ENCODE results near the gene RBMS1. TPM values are rescaled to one million over a fixed set of nuclear protein-coding genes. Genes with fewer than 3 reads are reported as not detected.

The RBMS1 gene
- total and polyA plus RNA-seq, 2 donors (not counting 1 experiment from before 2014, with no cell fraction given) = 18.0 to 36.7 TPM

DNA sequence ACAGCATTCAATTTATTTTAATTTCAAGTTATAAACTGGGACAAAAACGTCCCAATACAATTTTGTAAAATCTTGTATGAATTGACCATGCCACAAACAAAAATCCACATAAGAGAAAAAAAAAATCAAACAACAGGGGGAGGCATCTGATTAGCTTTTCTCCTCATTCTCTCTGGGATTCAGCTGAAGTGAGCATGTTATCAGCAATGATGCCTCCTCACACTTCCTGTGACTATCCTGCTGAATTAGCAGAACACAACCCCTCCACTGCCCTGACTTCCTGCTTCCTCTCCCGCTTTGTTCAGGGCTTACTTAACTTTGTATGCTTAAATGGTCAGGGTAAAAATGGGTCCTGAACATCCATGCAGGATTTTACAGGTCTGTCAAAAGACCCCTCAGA is 161.3 kb downstream of the RBMS1 start:
- TF ChIP-seq, protein P1, sequence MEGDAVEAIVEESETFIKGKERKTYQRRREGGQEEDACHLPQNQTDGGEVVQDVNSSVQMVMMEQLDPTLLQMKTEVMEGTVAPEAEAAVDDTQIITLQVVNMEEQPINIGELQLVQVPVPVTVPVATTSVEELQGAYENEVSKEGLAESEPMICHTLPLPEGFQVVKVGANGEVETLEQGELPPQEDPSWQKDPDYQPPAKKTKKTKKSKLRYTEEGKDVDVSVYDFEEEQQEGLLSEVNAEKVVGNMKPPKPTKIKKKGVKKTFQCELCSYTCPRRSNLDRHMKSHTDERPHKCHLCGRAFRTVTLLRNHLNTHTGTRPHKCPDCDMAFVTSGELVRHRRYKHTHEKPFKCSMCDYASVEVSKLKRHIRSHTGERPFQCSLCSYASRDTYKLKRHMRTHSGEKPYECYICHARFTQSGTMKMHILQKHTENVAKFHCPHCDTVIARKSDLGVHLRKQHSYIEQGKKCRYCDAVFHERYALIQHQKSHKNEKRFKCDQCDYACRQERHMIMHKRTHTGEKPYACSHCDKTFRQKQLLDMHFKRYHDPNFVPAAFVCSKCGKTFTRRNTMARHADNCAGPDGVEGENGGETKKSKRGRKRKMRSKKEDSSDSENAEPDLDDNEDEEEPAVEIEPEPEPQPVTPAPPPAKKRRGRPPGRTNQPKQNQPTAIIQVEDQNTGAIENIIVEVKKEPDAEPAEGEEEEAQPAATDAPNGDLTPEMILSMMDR (IDR thresholded peaks at IDR 0.05) = no peak
- no peak for TF ChIP-seq EZH2 (IDR thresholded peaks at IDR 0.05; ENCODE audit: borderline replicate concordance, insufficient read depth, low read depth, low read length, poor library complexity, severe bottlenecking)
- peaks cover 27% of the 10 kb centered on the region for H4K20me1 ChIP-seq (ENCODE audit: control insufficient read depth, insufficient read depth, low read length, poor library complexity, severe bottlenecking)
- no peaks in the 10 kb centered on the region for H3K9me3 ChIP-seq (ENCODE audit: control extremely low read depth in 1 of 3, control insufficient read depth in 2 of 3, insufficient read depth in 1 of 3, low read length in 2 of 3)
- H3K36me3 ChIP-seq (replicated peaks in 1 of 2; ENCODE audit: control extremely low read depth in 1 of 2, control insufficient read depth in 1 of 2, extremely low read depth in 1 of 2, insufficient read depth in 2 of 2, low read length in 1 of 2) = peaks cover 0 to 4% of the 10 kb centered on the region in 2 experiments
- Mint-ChIP-seq H3K27ac (no peak overlapping the region), H3K4me3 (no peak overlapping the region), H3K4me1 (peaks cover 50% of the 10 kb centered on the region), H3K9me3 (ENCODE audit: insufficient read depth) (no peaks in the 10 kb centered on the region), H3K27me3 (no peaks in the 10 kb centered on the region)
- no peaks in the 10 kb centered on the region for H3K27me3 ChIP-seq (replicated peaks in 1 of 4; ENCODE audit: control extremely low read depth in 1 of 4, control insufficient read depth in 3 of 4, insufficient read depth in 4 of 4, low read length in 3 of 4)
- ATAC-seq (ENCODE audit: low read depth) (no peak), DNase-seq (no peak)
- H3K79me2 ChIP-seq (ENCODE audit: control insufficient read depth, insufficient read depth, low read length) = peaks cover 31% of the 10 kb centered on the region
- no peak overlapping the region for H3K4me3 ChIP-seq (ENCODE audit: control extremely low read depth in 1 of 5, extremely low read depth in 1 of 5, insufficient read depth in 1 of 5, low read depth in 2 of 5, low read length in 4 of 5)
- H2AFZ ChIP-seq (ENCODE audit: insufficient read depth, low read depth, low read length, poor library complexity, severe bottlenecking) = no peak overlapping the region
- H3K4me1 ChIP-seq (ENCODE audit: control insufficient read depth in 2 of 2, insufficient read depth in 2 of 2, low read length in 2 of 2) = peaks cover 4 to 8% of the 10 kb centered on the region in 2 donors
- CTCF ChIA-PET = interaction anchor here (1.2 to 5.8 kb wide), 3 partner anchors 9 to 638 kb away, joined by 3 to 40 read pairs (median 14); no protein-coding TSS in a partner anchor
- H3K27ac ChIP-seq (ENCODE audit: low read length in 2 of 2) = no peak overlapping the region
- POLR2A ChIA-PET = no interaction called here
- H3K4me2 ChIP-seq (replicated peaks; ENCODE audit: low read depth, low read length, poor library complexity, severe bottlenecking) = no peak overlapping the region
- H3K9ac ChIP-seq (ENCODE audit: low read length) = no peak overlapping the region
- WGBS (ENCODE audit: insufficient coverage) = no CpG with 5 or more reads among the region's 2 CpGs
- intact Hi-C loops (cut with micrococcal nuclease) = no loop called here

DNA sequence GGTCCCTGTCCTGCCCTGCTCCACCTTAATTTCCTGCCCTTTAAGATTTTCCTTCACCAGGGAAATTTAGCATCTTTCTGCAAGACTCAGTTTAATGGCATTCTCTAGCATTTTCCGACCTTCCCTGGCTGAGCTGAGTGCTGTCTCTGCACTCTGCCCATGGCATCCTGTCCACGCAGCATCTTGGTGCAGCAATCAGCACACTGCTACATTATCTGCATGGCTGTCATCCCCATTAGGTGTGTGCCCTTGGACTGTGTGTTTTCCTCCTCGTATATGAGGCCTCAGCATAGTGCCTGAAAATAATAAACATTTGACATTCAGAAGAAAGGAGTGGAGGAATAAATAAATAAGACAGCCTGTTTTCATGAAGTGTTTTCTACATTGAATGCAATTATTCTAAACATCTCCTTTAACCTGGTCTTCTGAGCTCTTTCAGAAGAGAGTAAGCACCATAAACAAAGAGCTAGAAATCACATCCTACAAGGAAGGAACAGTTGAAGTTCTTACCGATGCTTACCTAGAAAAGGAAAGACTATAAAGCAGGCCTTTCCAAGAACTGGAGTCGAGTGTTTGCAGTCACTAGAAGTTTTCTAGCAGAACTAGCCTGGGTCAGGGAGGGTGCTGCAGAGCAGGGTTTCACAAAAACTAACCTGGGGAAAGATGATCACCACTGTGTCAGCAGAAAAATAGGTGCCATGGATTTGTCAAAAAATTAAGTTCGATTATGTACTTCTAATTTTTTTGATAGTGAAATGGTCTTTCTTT is 162.2 kb downstream of the RBMS1 start:
- H3K4me2 ChIP-seq (replicated peaks; ENCODE audit: low read depth, low read length, poor library complexity, severe bottlenecking) = no peak overlapping the region
- ChIA-PET POLR2A (no interaction called here), CTCF (interaction anchor here (1.0 to 3.8 kb wide), 3 partner anchors 22 to 663 kb away, joined by 3 to 14 read pairs (median 5); no protein-coding TSS in a partner anchor)
- peaks cover 21% of the 10 kb centered on the region for H4K20me1 ChIP-seq (ENCODE audit: control insufficient read depth, insufficient read depth, low read length, poor library complexity, severe bottlenecking)
- no peak overlapping the region for H3K27ac ChIP-seq (ENCODE audit: low read length in 2 of 2)
- intact Hi-C loops (cut with micrococcal nuclease) = no loop called here
- Mint-ChIP-seq H3K9me3 (ENCODE audit: insufficient read depth) (no peaks in the 10 kb centered on the region), H3K27me3 (no peaks in the 10 kb centered on the region), H3K4me1 (peaks cover 54% of the 10 kb centered on the region), H3K27ac (no peak overlapping the region), H3K4me3 (no peak overlapping the region)
- TF ChIP-seq, protein P1 (IDR thresholded peaks at IDR 0.05) = no peak
- no peak for TF ChIP-seq EZH2 (IDR thresholded peaks at IDR 0.05; ENCODE audit: borderline replicate concordance, insufficient read depth, low read depth, low read length, poor library complexity, severe bottlenecking)
- H3K4me1 ChIP-seq (ENCODE audit: control insufficient read depth in 2 of 2, insufficient read depth in 2 of 2, low read length in 2 of 2) = peaks cover 4 to 8% of the 10 kb centered on the region in 2 donors
- no peak overlapping the region for H3K4me3 ChIP-seq (ENCODE audit: control extremely low read depth in 1 of 5, extremely low read depth in 1 of 5, insufficient read depth in 1 of 5, low read depth in 2 of 5, low read length in 4 of 5)
- H3K36me3 ChIP-seq (replicated peaks in 1 of 2; ENCODE audit: control extremely low read depth in 1 of 2, control insufficient read depth in 1 of 2, extremely low read depth in 1 of 2, insufficient read depth in 2 of 2, low read length in 1 of 2) = peaks cover 0 to 4% of the 10 kb centered on the region in 2 experiments
- H3K9me3 ChIP-seq (ENCODE audit: control extremely low read depth in 1 of 3, control insufficient read depth in 2 of 3, insufficient read depth in 1 of 3, low read length in 2 of 3) = no peaks in the 10 kb centered on the region
- H3K9ac ChIP-seq (ENCODE audit: low read length) = no peak overlapping the region
- peaks cover 26% of the 10 kb centered on the region for H3K79me2 ChIP-seq (ENCODE audit: control insufficient read depth, insufficient read depth, low read length)
- no peaks in the 10 kb centered on the region for H3K27me3 ChIP-seq (replicated peaks in 1 of 4; ENCODE audit: control extremely low read depth in 1 of 4, control insufficient read depth in 3 of 4, insufficient read depth in 4 of 4, low read length in 3 of 4)
- WGBS (ENCODE audit: insufficient coverage) = 81% methylated on average over 4 of the region's 6 CpGs
- DNase-seq (no peak), ATAC-seq (ENCODE audit: low read depth) (no peak)
- no peak overlapping the region for H2AFZ ChIP-seq (ENCODE audit: insufficient read depth, low read depth, low read length, poor library complexity, severe bottlenecking)
